Esophagus squamous epithelium (tissue), 4 donors: ENCODE data around the gene RIPOR2.

Source experiments
- POLR2A ChIP-seq, 4 donors: fragments of 450-650 bp; IDR thresholded peaks; one replicate each; pipeline ENCODE4 v1.6.1; 2017; ENCODE audit warnings: antibody characterized with exemption in 4 of 4, mild to moderate bottlenecking in 4 of 4, moderate library complexity in 3 of 4
- TF ChIP-seq, protein P1 (sequence below), 6 experiments: fragments of 450-650 bp in 4 of 6; fragments of 200-600 bp in 2 of 6; sonication (generic) in 2 of 6; IDR thresholded peaks; one replicate each; pipeline ENCODE4 v1.5.1; 2016 to 2019; ENCODE audit warnings: antibody characterized with exemption in 6 of 6, mild to moderate bottlenecking in 4 of 6, moderate library complexity in 4 of 6

DNA sequence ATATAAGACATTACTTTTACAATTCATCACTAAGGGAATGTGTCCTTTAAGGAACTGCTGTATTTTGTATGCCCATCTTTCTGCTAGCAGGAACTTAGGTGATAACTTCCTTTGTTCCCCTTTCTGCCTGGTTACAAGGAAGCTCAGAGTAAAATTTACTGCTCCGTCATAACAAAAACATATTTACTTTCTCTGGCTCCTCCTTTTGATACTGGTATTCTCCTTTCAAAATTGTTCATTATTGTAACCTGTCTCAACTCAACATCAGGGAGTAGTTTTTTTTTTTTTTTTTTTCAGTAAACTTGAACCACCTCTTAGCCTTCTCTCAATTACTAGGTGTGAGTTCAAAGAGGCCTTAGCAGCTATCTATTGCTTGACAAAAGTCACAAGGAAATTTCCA, 37.1 kb downstream of the RIPOR2 start:
- TF ChIP-seq, protein P1, sequence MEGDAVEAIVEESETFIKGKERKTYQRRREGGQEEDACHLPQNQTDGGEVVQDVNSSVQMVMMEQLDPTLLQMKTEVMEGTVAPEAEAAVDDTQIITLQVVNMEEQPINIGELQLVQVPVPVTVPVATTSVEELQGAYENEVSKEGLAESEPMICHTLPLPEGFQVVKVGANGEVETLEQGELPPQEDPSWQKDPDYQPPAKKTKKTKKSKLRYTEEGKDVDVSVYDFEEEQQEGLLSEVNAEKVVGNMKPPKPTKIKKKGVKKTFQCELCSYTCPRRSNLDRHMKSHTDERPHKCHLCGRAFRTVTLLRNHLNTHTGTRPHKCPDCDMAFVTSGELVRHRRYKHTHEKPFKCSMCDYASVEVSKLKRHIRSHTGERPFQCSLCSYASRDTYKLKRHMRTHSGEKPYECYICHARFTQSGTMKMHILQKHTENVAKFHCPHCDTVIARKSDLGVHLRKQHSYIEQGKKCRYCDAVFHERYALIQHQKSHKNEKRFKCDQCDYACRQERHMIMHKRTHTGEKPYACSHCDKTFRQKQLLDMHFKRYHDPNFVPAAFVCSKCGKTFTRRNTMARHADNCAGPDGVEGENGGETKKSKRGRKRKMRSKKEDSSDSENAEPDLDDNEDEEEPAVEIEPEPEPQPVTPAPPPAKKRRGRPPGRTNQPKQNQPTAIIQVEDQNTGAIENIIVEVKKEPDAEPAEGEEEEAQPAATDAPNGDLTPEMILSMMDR (IDR thresholded peaks at IDR 0.05): no peak
- TF ChIP-seq POLR2A (IDR thresholded peaks at IDR 0.05): no peak
